Dermis blood vessel endothelial cell (primary cell): ENCODE data around the gene TMEM39B. TPM values are rescaled to one million over a fixed set of nuclear protein-coding genes. Genes with fewer than 3 reads are reported as not detected.
"Not testable (repeated sequence)": the region's sequence is repeated elsewhere in the genome, so short reads cannot be mapped to it uniquely, and the experiment has no call there.

Experiments
- DNase-seq: peaks from one replicate; pipeline ENCODE4 v3.0.0; 2010
- total RNA-seq: library from RNA; depleted of rRNA; stranded (reverse); fragments of >200 nt; gene quantifications from 2 replicates; pipeline ENCODE4 v1.2.3, GENCODE V29; 2014

Gene TMEM39B
- total RNA-seq, 1 donor from 2014 or later, result 9.9 TPM

- peak; percentile 91 for DNase-seq
Observed at GRCh38 chr1:32071758-32072621, 749 bp upstream of the TMEM39B start.

- no peak for DNase-seq
Observed at GRCh38 chr1:32073299-32074229, 825 bp downstream of the TMEM39B start.

- no peak for DNase-seq
Observed at GRCh38 chr1:32074841-32075240, 2.1 kb downstream of the TMEM39B start.

DNA sequence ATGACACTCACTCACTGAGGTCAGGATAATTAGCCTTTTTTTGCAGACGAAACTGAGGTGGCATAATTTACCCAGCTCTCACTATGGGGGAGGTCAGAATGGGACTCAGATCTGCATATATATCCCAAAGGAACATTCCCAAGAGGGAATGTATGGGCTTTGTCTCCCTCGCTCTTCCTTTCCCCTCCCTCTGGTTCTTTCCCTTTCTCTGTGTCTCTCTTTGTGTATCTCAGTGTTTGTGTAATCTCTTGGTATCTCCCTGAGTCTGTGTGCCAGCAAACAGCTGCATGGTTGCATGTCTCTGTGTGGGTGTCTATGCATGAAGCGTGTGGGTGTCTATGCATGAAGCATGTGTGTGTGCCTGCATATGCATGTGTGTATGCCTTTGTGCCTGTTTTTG is 4.7 kb downstream of the TMEM39B start:
- DNase-seq, result no peak

DNA sequence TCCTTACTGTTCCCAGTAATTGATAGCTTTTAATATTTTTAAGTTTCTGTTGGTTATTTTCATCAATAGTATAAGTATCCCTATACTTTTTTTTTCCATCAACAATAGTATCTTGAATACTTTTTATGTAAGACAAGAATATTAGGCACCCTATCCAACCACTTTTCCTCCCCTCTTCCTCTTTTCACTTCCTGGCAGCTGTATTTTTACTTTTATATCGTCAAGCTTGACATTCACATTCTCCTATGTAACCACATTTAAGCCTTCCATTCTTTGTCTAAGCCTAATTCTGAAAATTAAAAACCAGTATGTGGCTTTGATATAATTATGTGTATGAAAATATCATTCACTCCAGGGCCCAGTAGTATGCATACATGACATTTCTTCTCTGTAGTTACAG is 9.3 kb downstream of the TMEM39B start:
- DNase-seq, result no peak

DNA sequence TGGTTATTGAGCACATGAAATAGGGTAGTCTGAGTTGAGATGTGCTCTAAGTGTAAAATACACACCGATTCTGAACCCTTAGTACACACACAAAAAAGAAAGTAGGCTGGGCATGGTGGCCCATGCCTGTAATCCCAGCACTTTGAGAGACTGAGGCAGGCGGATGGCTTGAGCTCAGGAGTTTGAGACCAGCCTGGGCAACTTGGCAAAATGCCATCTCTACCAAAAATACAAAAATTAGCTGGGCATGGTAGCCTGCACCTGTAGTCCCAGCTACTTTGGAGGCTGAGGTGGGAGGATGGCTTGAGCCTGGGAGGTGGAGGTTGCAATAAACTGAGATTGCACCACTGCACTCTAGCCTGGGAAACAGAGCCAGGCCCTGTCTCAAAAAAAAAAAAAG is 13.6 kb downstream of the TMEM39B start:
- DNase-seq, result not testable (repeated sequence)

GRCh38 chr1:32091176-32091575 is 18.4 kb downstream of the TMEM39B start:
- DNase-seq, result no peak

GRCh38 chr1:32091591-32091990 is 18.9 kb downstream of the TMEM39B start:
- no peak for DNase-seq

- DNase-seq, result no peak
Observed at GRCh38 chr1:32094746-32095521, 22.2 kb downstream of the TMEM39B start.

GRCh38 chr1:32099426-32099825 is 26.7 kb downstream of the TMEM39B start:
- DNase-seq, result no peak

DNA sequence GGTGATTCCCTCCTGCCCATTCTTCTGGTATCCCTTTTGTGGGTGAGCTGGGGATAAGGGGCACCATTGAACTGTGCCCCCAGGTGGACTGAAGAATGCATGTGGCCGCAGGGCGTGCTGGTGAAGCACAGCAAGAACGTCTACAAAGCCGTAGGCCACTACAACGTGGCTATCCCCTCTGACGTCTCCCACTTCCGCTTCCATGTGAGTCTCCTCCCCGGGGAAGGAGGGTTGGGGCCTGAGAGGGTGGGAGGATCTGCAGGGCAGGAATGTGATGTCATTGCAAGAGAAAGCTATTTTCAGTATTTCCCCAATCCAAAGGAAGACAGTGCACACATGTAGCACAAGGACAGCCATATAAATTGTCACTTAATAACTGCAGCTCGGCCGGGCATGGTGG is 27.6 kb downstream of the TMEM39B start:
- no peak for DNase-seq

- DNase-seq, result peak; percentile 28
Observed at GRCh38 chr1:32100807-32101708, 28.3 kb downstream of the TMEM39B start.

GRCh38 chr1:32104127-32104526 is 31.4 kb downstream of the TMEM39B start:
- no peak for DNase-seq

DNA sequence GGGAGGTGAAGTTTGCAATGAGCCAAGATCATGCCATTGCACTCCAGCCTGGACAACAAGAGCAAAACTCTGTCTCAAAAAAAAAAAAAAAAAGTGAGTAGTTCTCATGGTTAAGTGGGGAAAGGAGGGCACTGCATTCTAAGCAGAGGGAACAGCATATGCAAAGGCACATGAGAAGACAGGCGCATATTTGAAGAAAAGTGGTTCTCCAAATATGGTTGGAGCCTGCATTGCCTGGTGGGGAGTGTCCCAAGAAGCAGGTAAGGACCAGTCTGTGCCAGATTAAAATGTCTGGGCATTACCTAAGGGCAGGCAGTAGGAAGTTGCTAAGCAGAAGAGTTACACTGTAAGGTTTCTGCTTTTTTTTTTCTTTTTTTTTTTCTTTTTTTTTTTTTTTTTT is 32.6 kb downstream of the TMEM39B start:
- no peak for DNase-seq

DNA sequence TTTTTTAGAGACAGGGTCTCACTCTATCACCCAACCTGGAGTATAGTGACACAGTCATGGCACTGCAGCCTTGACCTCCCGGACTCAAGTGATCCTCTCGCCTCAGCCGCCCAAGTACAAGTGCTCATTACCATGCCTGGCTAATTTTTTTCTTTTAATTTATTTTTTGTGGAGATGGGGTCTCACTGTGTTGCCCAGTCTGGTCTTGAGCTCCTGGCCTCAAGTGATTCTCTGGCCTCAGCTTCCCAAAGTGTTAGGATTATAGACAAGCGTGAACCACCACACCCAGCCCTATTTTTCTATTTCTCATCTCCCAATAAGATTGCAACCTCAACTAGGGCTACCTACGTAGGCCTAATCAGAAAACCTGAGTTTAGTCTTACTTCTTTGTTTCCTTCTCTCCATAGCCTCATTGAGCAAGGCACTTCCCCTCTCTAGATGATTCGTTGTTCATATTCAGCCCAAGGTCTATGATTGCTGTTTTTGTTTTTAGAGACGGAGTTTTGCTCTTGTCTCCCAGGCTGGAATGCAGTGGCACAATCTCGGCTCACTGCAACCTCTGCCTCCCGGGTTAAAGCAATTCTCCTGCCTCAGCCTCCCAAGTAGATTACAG is 34.0 kb downstream of the TMEM39B start:
- DNase-seq, result no peak

- peak; percentile 99 for DNase-seq
Observed at GRCh38 chr1:32107742-32108661, 35.3 kb downstream of the TMEM39B start, which contains the start of gene KPNA6. KPNA6 (plus strand) TSS chr1:32108056; CDS start chr1:32108131, 75 bp downstream.

GRCh38 chr1:32111040-32111623 is 38.4 kb downstream of the TMEM39B start:
- no peak for DNase-seq

GRCh38 chr1:32111789-32112188 is 39.0 kb downstream of the TMEM39B start:
- DNase-seq, result no peak

DNA sequence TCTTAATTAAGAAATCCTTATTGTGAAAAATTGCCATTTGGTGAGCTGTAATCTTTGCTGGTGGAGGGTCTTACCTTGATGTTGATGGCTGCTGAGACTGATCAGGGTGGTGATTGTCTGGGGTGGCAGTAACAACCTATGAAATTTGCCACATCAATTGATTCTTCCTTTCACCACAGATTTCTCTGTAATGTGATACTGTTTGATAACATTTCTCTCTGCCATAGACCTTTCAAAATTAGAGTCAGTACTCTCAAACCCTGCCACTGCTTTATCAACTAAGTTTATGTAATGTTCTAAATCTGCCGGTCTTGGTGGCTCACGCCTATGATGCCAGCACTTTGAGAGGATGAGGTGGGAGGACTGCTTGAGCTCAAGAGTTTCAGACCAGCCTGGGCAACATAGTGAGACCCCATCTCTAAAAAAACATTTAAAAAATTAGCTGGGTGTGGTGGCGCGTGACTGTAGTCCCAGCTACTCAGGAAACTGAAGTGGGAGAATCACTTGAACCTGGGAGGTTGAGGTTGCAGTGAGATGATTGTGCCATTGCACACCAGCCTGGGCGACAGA is 40.2 kb downstream of the TMEM39B start:
- DNase-seq, result no peak
